ENCODE data around the gene CHST11.

CHST11 gene

GRCh38 chr12:104651811-104652210 lies 195.1 kb downstream of the CHST11 start:
- no peak overlapping the region for H3K4me3 ChIP-seq (ENCODE audit: control insufficient read depth in 1 of 7, extremely low read depth in 1 of 7, insufficient read depth in 4 of 7, low read depth in 2 of 7, low read length in 6 of 7)
- H3K36me3 ChIP-seq (ENCODE audit: control insufficient read depth in 4 of 4, insufficient read depth in 4 of 4, low read length in 3 of 4) = peaks cover 3 to 77% (median 5%) of the 10 kb centered on the region in 4 experiments
- no peaks in the 10 kb centered on the region for H3K27me3 ChIP-seq (replicated peaks in 2 of 5; ENCODE audit: control insufficient read depth in 4 of 5, insufficient read depth in 5 of 5, low read length in 4 of 5)
- no peak overlapping the region for H3K27ac ChIP-seq (ENCODE audit: insufficient read depth in 1 of 2, low read depth in 1 of 2, low read length in 2 of 2, poor library complexity in 1 of 2, severe bottlenecking in 2 of 2)
- ChIA-PET POLR2A (interaction anchor here (0.6 kb wide), 1 partner anchor 435 kb away, joined by 3 read pairs; no protein-coding TSS in a partner anchor), CTCF (interaction anchor here (1.0 to 2.8 kb wide), 3 partner anchors 8 to 270 kb away, joined by 3 to 8 read pairs (median 3); no protein-coding TSS in a partner anchor)
- WGBS (ENCODE audit: insufficient coverage) = 50% methylated on average over 4 of the region's 7 CpGs
- no peak for DNase-seq
- H3K4me1 ChIP-seq (ENCODE audit: control extremely low read depth in 1 of 4, control insufficient read depth in 4 of 4, insufficient read depth in 4 of 4, low read length in 3 of 4) = peaks cover 17 to 58% (median 38%) of the 10 kb centered on the region in 4 experiments
- H3K9me3 ChIP-seq (ENCODE audit: control extremely low read depth in 1 of 5, control insufficient read depth in 4 of 5, insufficient read depth in 2 of 5, low read depth in 1 of 5, low read length in 4 of 5) = no peaks in the 10 kb centered on the region

GRCh38 chr12:104652358-104652757 lies 195.6 kb downstream of the CHST11 start:
- Histone ChIP-seq H3K9me3 (ENCODE audit: control extremely low read depth in 1 of 5, control insufficient read depth in 4 of 5, insufficient read depth in 2 of 5, low read depth in 1 of 5, low read length in 4 of 5) (no peaks in the 10 kb centered on the region), H3K27ac (ENCODE audit: insufficient read depth in 1 of 2, low read depth in 1 of 2, low read length in 2 of 2, poor library complexity in 1 of 2, severe bottlenecking in 2 of 2) (no peak overlapping the region), H3K36me3 (ENCODE audit: control insufficient read depth in 4 of 4, insufficient read depth in 4 of 4, low read length in 3 of 4) (peaks cover 0 to 77% (median 3%) of the 10 kb centered on the region in 4 experiments), H3K4me1 (ENCODE audit: control extremely low read depth in 1 of 4, control insufficient read depth in 4 of 4, insufficient read depth in 4 of 4, low read length in 3 of 4) (peaks cover 17 to 53% (median 38%) of the 10 kb centered on the region in 4 experiments), H3K4me3 (ENCODE audit: control insufficient read depth in 1 of 7, extremely low read depth in 1 of 7, insufficient read depth in 4 of 7, low read depth in 2 of 7, low read length in 6 of 7) (no peak overlapping the region), H3K27me3 (replicated peaks in 2 of 5; ENCODE audit: control insufficient read depth in 4 of 5, insufficient read depth in 5 of 5, low read length in 4 of 5) (no peaks in the 10 kb centered on the region)
- no peak for DNase-seq
- POLR2A ChIA-PET = interaction anchor here (0.6 kb wide), 1 partner anchor 435 kb away, joined by 3 read pairs; no protein-coding TSS in a partner anchor
- CTCF ChIA-PET = interaction anchor here (0.8 to 2.8 kb wide), 5 partner anchors 15 to 270 kb away, joined by 3 to 8 read pairs (median 3); no protein-coding TSS in a partner anchor
- WGBS (ENCODE audit: insufficient coverage) = 91% methylated on average over 3 of the region's 5 CpGs

GRCh38 chr12:104652910-104653309 lies 196.2 kb downstream of the CHST11 start:
- H3K27ac ChIP-seq (ENCODE audit: insufficient read depth in 1 of 2, low read depth in 1 of 2, low read length in 2 of 2, poor library complexity in 1 of 2, severe bottlenecking in 2 of 2) = no peak overlapping the region

GRCh38 chr12:104653730-104654664 lies 197.2 kb downstream of the CHST11 start:
- Histone ChIP-seq H3K27me3 (replicated peaks in 2 of 5; ENCODE audit: control insufficient read depth in 4 of 5, insufficient read depth in 5 of 5, low read length in 4 of 5) (no peaks in the 10 kb centered on the region), H3K4me3 (ENCODE audit: control insufficient read depth in 1 of 7, extremely low read depth in 1 of 7, insufficient read depth in 4 of 7, low read depth in 2 of 7, low read length in 6 of 7) (no peak overlapping the region), H3K4me1 (ENCODE audit: control extremely low read depth in 1 of 4, control insufficient read depth in 4 of 4, insufficient read depth in 4 of 4, low read length in 3 of 4) (peaks cover 11 to 37% (median 26%) of the 10 kb centered on the region in 4 experiments), H3K36me3 (ENCODE audit: control insufficient read depth in 4 of 4, insufficient read depth in 4 of 4, low read length in 3 of 4) (peaks cover 0 to 84% (median 7%) of the 10 kb centered on the region in 4 experiments), H3K9me3 (ENCODE audit: control extremely low read depth in 1 of 5, control insufficient read depth in 4 of 5, insufficient read depth in 2 of 5, low read depth in 1 of 5, low read length in 4 of 5) (no peaks in the 10 kb centered on the region), H3K27ac (ENCODE audit: insufficient read depth in 1 of 2, low read depth in 1 of 2, low read length in 2 of 2, poor library complexity in 1 of 2, severe bottlenecking in 2 of 2) (no peak overlapping the region)
- ChIA-PET POLR2A (no interaction called here), CTCF (interaction anchor here (0.8 to 2.8 kb wide), 7 partner anchors 9 to 399 kb away, joined by 3 to 8 read pairs (median 4); no protein-coding TSS in a partner anchor)
- peak; percentile 25 to 47 (median 46) for DNase-seq
- 96% methylated on average over 12 of the region's 12 CpGs for WGBS (ENCODE audit: insufficient coverage)

More at GRCh38 chr12:104652910-104653309, 196.2 kb downstream of the CHST11 start:
- H3K9me3 ChIP-seq (ENCODE audit: control extremely low read depth in 1 of 5, control insufficient read depth in 4 of 5, insufficient read depth in 2 of 5, low read depth in 1 of 5, low read length in 4 of 5) = no peaks in the 10 kb centered on the region
- CTCF ChIA-PET = interaction anchor here (0.8 to 2.8 kb wide), 5 partner anchors 15 to 271 kb away, joined by 3 to 8 read pairs (median 3); no protein-coding TSS in a partner anchor
- WGBS (ENCODE audit: insufficient coverage) = 100% methylated on average over 3 of the region's 7 CpGs
- H3K36me3 ChIP-seq (ENCODE audit: control insufficient read depth in 4 of 4, insufficient read depth in 4 of 4, low read length in 3 of 4) = peaks cover 0 to 77% (median 7%) of the 10 kb centered on the region in 4 experiments
- POLR2A ChIA-PET = no interaction called here
- no peak overlapping the region for H3K4me3 ChIP-seq (ENCODE audit: control insufficient read depth in 1 of 7, extremely low read depth in 1 of 7, insufficient read depth in 4 of 7, low read depth in 2 of 7, low read length in 6 of 7)
- no peaks in the 10 kb centered on the region for H3K27me3 ChIP-seq (replicated peaks in 2 of 5; ENCODE audit: control insufficient read depth in 4 of 5, insufficient read depth in 5 of 5, low read length in 4 of 5)
- H3K4me1 ChIP-seq (ENCODE audit: control extremely low read depth in 1 of 4, control insufficient read depth in 4 of 4, insufficient read depth in 4 of 4, low read length in 3 of 4) = peaks cover 16 to 48% (median 35%) of the 10 kb centered on the region in 4 experiments
- no peak for DNase-seq

- Histone ChIP-seq H3K4me3 (ENCODE audit: control insufficient read depth in 1 of 7, extremely low read depth in 1 of 7, insufficient read depth in 4 of 7, low read depth in 2 of 7, low read length in 6 of 7) (no peak overlapping the region), H3K27me3 (replicated peaks in 2 of 5; ENCODE audit: control insufficient read depth in 4 of 5, insufficient read depth in 5 of 5, low read length in 4 of 5) (no peaks in the 10 kb centered on the region), H3K4me1 (ENCODE audit: control extremely low read depth in 1 of 4, control insufficient read depth in 4 of 4, insufficient read depth in 4 of 4, low read length in 3 of 4) (peaks cover 4 to 28% (median 17%) of the 10 kb centered on the region in 4 experiments), H3K27ac (ENCODE audit: insufficient read depth in 1 of 2, low read depth in 1 of 2, low read length in 2 of 2, poor library complexity in 1 of 2, severe bottlenecking in 2 of 2) (no peak overlapping the region), H3K36me3 (ENCODE audit: control insufficient read depth in 4 of 4, insufficient read depth in 4 of 4, low read length in 3 of 4) (peaks cover 0 to 87% (median 7%) of the 10 kb centered on the region in 4 experiments), H3K9me3 (ENCODE audit: control extremely low read depth in 1 of 5, control insufficient read depth in 4 of 5, insufficient read depth in 2 of 5, low read depth in 1 of 5, low read length in 4 of 5) (no peaks in the 10 kb centered on the region)
- ChIA-PET POLR2A (no interaction called here), CTCF (interaction anchor here (0.7 to 2.8 kb wide), 9 partner anchors 8 to 398 kb away, joined by 3 to 8 read pairs (median 4); no protein-coding TSS in a partner anchor)
- 96% methylated on average over 10 of the region's 16 CpGs for WGBS (ENCODE audit: insufficient coverage)
- no peak for DNase-seq
Observed at GRCh38 chr12:104654665-104655609, 198.2 kb downstream of the CHST11 start.

- H3K9me3 ChIP-seq (ENCODE audit: control extremely low read depth in 1 of 5, control insufficient read depth in 4 of 5, insufficient read depth in 2 of 5, low read depth in 1 of 5, low read length in 4 of 5) = no peaks in the 10 kb centered on the region
- H3K4me1 ChIP-seq (ENCODE audit: control extremely low read depth in 1 of 4, control insufficient read depth in 4 of 4, insufficient read depth in 4 of 4, low read length in 3 of 4) = peaks cover 0 to 13% (median 5%) of the 10 kb centered on the region in 4 experiments
- ChIA-PET POLR2A (no interaction called here), CTCF (interaction anchor here (1.2 to 2.5 kb wide), 2 partner anchors 12 kb away, joined by 3 to 9 read pairs; no protein-coding TSS in a partner anchor)
- 99% methylated on average over 7 of the region's 10 CpGs for WGBS (ENCODE audit: insufficient coverage)
- H3K27me3 ChIP-seq (replicated peaks in 2 of 5; ENCODE audit: control insufficient read depth in 4 of 5, insufficient read depth in 5 of 5, low read length in 4 of 5) = no peaks in the 10 kb centered on the region
- no peak overlapping the region for H3K4me3 ChIP-seq (ENCODE audit: control insufficient read depth in 1 of 7, extremely low read depth in 1 of 7, insufficient read depth in 4 of 7, low read depth in 2 of 7, low read length in 6 of 7)
- no peak for DNase-seq
- H3K27ac ChIP-seq (ENCODE audit: insufficient read depth in 1 of 2, low read depth in 1 of 2, low read length in 2 of 2, poor library complexity in 1 of 2, severe bottlenecking in 2 of 2) = no peak overlapping the region
- H3K36me3 ChIP-seq (ENCODE audit: control insufficient read depth in 4 of 4, insufficient read depth in 4 of 4, low read length in 3 of 4) = peaks cover 3 to 84% (median 11%) of the 10 kb centered on the region in 4 experiments
Observed at GRCh38 chr12:104656383-104656782, 199.6 kb downstream of the CHST11 start.

All from common myeloid progenitor, CD34-positive (primary cell).